Caco-2 (cell line): ENCODE results near the gene CLMP. TPM values are rescaled to one million over a fixed set of nuclear protein-coding genes. Genes with fewer than 3 reads are reported as not detected.

Source experiments
- BruUV-seq: library from RNA; stranded (reverse); fragments of 400-500 nt; replicated peaks from 2 replicates; lab custom pipeline; 2021; lab: Mats Ljungman, UMichigan
- CTCF ChIA-PET: fragments of 300-600 bp; sonication (Branson Sonifier 250); formaldehyde crosslinking; loops from one replicate; lab custom pipeline; 2022; ENCODE audit warnings: antibody characterized with exemption; lab: Charles Lee
- POLR2A ChIA-PET: fragments of 300-600 bp; sonication (Branson Sonifier 250); formaldehyde crosslinking; loops from one replicate; lab custom pipeline; 2022; ENCODE audit warnings: antibody characterized with exemption; lab: Charles Lee
- DNase-seq, 2 experiments: peaks; one replicate each; pipeline versions ENCODE4 v3.0.0 to v3.0.0-alpha.2; 2020 to 2022
- H3K27me3 ChIP-seq: replicated peaks from 2 replicates; pipeline ENCODE4 v1.6.0; 2011; ENCODE audit warnings: low read length; ENCODE audit not compliant: control insufficient read depth, insufficient read depth
- H3K36me3 ChIP-seq: 2 replicates; pipeline ENCODE4 v1.5.1; 2011; ENCODE audit warnings: low read length; ENCODE audit not compliant: control insufficient read depth, insufficient read depth
- H3K4me1 ChIP-seq: fragments of 250-450 bp; sonication (Bioruptor Pico); 2 replicates; pipeline ENCODE4 v1.5.1; 2020; ENCODE audit warnings: mild to moderate bottlenecking
- H3K4me3 ChIP-seq: 2 replicates; pipeline ENCODE4 v1.5.1; 2011; ENCODE audit warnings: low read depth, mild to moderate bottlenecking, control low read depth, low read length
- H3K9me3 ChIP-seq: fragments of 250-450 bp; sonication (Bioruptor Pico); 2 replicates; pipeline ENCODE4 v1.5.1; 2020; ENCODE audit warnings: mild to moderate bottlenecking, moderate library complexity
- H3K27ac Mint-ChIP-seq: one replicate; pipeline ENCODE4 v1.8.0; 2022; ENCODE audit warnings: mixed read lengths; ENCODE audit not compliant: unreplicated experiment
- H3K27me3 Mint-ChIP-seq: one replicate; pipeline ENCODE4 v1.8.0; 2022; ENCODE audit warnings: mixed read lengths; ENCODE audit not compliant: insufficient read depth, unreplicated experiment
- H3K36me3 Mint-ChIP-seq: one replicate; pipeline ENCODE4 v1.8.0; 2022; ENCODE audit warnings: mild to moderate bottlenecking, mixed read lengths; ENCODE audit not compliant: insufficient read depth, unreplicated experiment
- H3K4me1 Mint-ChIP-seq: one replicate; pipeline ENCODE4 v1.8.0; 2022; ENCODE audit warnings: low read depth, mixed read lengths; ENCODE audit not compliant: unreplicated experiment
- H3K4me3 Mint-ChIP-seq: one replicate; pipeline ENCODE4 v1.8.0; 2022; ENCODE audit warnings: mild to moderate bottlenecking, moderate library complexity, mixed read lengths; ENCODE audit not compliant: unreplicated experiment
- H3K9me3 Mint-ChIP-seq: one replicate; pipeline ENCODE4 v1.8.0; 2022; ENCODE audit warnings: mixed read lengths; ENCODE audit not compliant: unreplicated experiment
- intact Hi-C: fragments of 100-400 bp; cut with micrococcal nuclease; formaldehyde crosslinking; loops from one replicate; pipeline ENCODE4 v1.10.0; 2022; ENCODE audit not compliant: unreplicated experiment
- total RNA-seq: library from RNA; stranded (reverse); gene quantifications from 2 replicates; pipeline ENCODE4 v1.2.3, GENCODE V29; 2022
- TF ChIP-seq, protein P1 (sequence below), 2 experiments: fragments of 200-600 bp in 1 of 2; IDR thresholded peaks; 1 replicate in 1 of 2; 2 replicates in 1 of 2; pipeline versions ENCODE4 v1.5.1 to v1.8.0; 2011 to 2022; ENCODE audit warnings: antibody characterized with exemption in 1 of 2, control low read depth in 1 of 2, inconsistent platforms in 1 of 2, low read depth in 1 of 2, low read length in 1 of 2, mild to moderate bottlenecking in 1 of 2, moderate library complexity in 1 of 2; ENCODE audit not compliant: insufficient read depth in 1 of 2, severe bottlenecking in 1 of 2, unreplicated experiment in 1 of 2

The CLMP gene
- total RNA-seq, 1 experiment from 2014 or later = 58.9 TPM

DNA sequence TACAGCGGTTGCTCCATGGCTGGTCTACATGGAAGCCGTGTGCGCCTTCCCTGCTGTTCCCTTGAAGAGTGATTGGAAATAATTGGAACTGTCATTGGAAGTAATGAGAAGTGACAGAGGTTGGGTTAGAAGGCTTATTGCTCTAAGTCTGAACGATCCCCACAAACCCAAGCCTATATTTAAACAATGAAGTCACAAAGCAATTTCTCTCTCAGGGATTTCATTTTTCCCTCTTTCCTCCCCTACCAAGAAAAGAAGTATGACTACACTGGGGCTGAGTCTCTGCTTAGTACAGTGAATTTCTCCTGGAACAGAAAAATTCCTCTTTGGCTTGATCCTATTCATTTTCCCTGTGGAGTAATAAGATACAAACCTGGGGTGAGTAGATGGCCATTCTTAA is 7.8 kb downstream of the CLMP start:
- Histone ChIP-seq H3K27me3 (no peaks in the 10 kb centered on the region), H3K4me3 (no peak overlapping the region), H3K4me1 (peaks cover 15% of the 10 kb centered on the region), H3K9me3 (no peaks in the 10 kb centered on the region), H3K36me3 (no peaks in the 10 kb centered on the region)
- H3K4me1 Mint-ChIP-seq = peaks cover 11% of the 10 kb centered on the region
- H3K27me3 Mint-ChIP-seq = no peaks in the 10 kb centered on the region
- no peak for DNase-seq
- POLR2A ChIA-PET = no interaction called here
- no TSS peak for BruUV-seq
- peaks cover 6% of the 10 kb centered on the region for H3K36me3 Mint-ChIP-seq
- CTCF ChIA-PET = interaction anchor here (0.8 kb wide), 1 partner anchor 23 kb away, joined by 3 read pairs; no protein-coding TSS in a partner anchor
- TF ChIP-seq, protein P1, sequence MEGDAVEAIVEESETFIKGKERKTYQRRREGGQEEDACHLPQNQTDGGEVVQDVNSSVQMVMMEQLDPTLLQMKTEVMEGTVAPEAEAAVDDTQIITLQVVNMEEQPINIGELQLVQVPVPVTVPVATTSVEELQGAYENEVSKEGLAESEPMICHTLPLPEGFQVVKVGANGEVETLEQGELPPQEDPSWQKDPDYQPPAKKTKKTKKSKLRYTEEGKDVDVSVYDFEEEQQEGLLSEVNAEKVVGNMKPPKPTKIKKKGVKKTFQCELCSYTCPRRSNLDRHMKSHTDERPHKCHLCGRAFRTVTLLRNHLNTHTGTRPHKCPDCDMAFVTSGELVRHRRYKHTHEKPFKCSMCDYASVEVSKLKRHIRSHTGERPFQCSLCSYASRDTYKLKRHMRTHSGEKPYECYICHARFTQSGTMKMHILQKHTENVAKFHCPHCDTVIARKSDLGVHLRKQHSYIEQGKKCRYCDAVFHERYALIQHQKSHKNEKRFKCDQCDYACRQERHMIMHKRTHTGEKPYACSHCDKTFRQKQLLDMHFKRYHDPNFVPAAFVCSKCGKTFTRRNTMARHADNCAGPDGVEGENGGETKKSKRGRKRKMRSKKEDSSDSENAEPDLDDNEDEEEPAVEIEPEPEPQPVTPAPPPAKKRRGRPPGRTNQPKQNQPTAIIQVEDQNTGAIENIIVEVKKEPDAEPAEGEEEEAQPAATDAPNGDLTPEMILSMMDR (IDR thresholded peaks at IDR 0.05; ENCODE audit: insufficient read depth in 1 of 2, low read depth in 1 of 2, low read length in 1 of 2, severe bottlenecking in 1 of 2, unreplicated experiment in 1 of 2) = no peak
- intact Hi-C loops = no loop called here
- no peak overlapping the region for H3K4me3 Mint-ChIP-seq
- no peaks in the 10 kb centered on the region for H3K9me3 Mint-ChIP-seq
- H3K27ac Mint-ChIP-seq = no peak overlapping the region

GRCh38 chr11:123186286-123186685 is 8.8 kb downstream of the CLMP start:
- Mint-ChIP-seq H3K4me1 (peaks cover 11% of the 10 kb centered on the region), H3K4me3 (no peak overlapping the region), H3K36me3 (peaks cover 6% of the 10 kb centered on the region), H3K27ac (no peak overlapping the region), H3K9me3 (no peaks in the 10 kb centered on the region), H3K27me3 (no peaks in the 10 kb centered on the region)
- Histone ChIP-seq H3K27me3 (no peaks in the 10 kb centered on the region), H3K9me3 (no peaks in the 10 kb centered on the region), H3K4me3 (no peak overlapping the region), H3K4me1 (peaks cover 15% of the 10 kb centered on the region), H3K36me3 (no peaks in the 10 kb centered on the region)
- TF ChIP-seq, protein P1 (IDR thresholded peaks at IDR 0.05; ENCODE audit: insufficient read depth in 1 of 2, low read depth in 1 of 2, low read length in 1 of 2, severe bottlenecking in 1 of 2, unreplicated experiment in 1 of 2) = no peak
- intact Hi-C loops = no loop called here
- POLR2A ChIA-PET = no interaction called here
- CTCF ChIA-PET = interaction anchor here (1.1 kb wide), 1 partner anchor 61 kb away, joined by 5 read pairs; no protein-coding TSS in a partner anchor
- BruUV-seq = no TSS peak
- DNase-seq = no peak

- H3K4me1 ChIP-seq = peaks cover 15% of the 10 kb centered on the region
- no peaks in the 10 kb centered on the region for H3K9me3 Mint-ChIP-seq
- H3K4me3 ChIP-seq = no peak overlapping the region
- H3K9me3 ChIP-seq = no peaks in the 10 kb centered on the region
- H3K36me3 ChIP-seq = no peaks in the 10 kb centered on the region
- ChIA-PET POLR2A (no interaction called here), CTCF (interaction anchor here (1.0 to 2.2 kb wide), 2 partner anchors 62 to 74 kb away, joined by 4 to 10 read pairs; no protein-coding TSS in a partner anchor)
- peaks cover 11% of the 10 kb centered on the region for H3K4me1 Mint-ChIP-seq
- H3K4me3 Mint-ChIP-seq = no peak overlapping the region
- peak in 1 of 2 experiments; percentile 15 for DNase-seq
- BruUV-seq = no TSS peak
- no peaks in the 10 kb centered on the region for H3K27me3 Mint-ChIP-seq
- H3K27me3 ChIP-seq = no peaks in the 10 kb centered on the region
- H3K36me3 Mint-ChIP-seq = peaks cover 6% of the 10 kb centered on the region
- peak overlapping the region; percentile 62 for H3K27ac Mint-ChIP-seq
- intact Hi-C loops = no loop called here
- TF ChIP-seq, protein P1 (IDR thresholded peaks at IDR 0.05; ENCODE audit: insufficient read depth in 1 of 2, low read depth in 1 of 2, low read length in 1 of 2, severe bottlenecking in 1 of 2, unreplicated experiment in 1 of 2) = no peak
Observed at GRCh38 chr11:123185326-123185725, 9.7 kb downstream of the CLMP start.
